Loucy (cell line): ENCODE measurements around the gene PRPF18.

ENCODE experiments used
- H2AFZ ChIP-seq: fragments of 200-600 bp; sonication (generic); 2 replicates; pipeline ENCODE4 v1.6.0; 2016; ENCODE audit warnings: antibody characterized with exemption, mild to moderate bottlenecking, low read length, moderate library complexity
- H3F3A ChIP-seq: fragments of 200-600 bp; 2 replicates; pipeline ENCODE4 v1.6.0; 2016; ENCODE audit warnings: antibody characterized with exemption, low read depth, mild to moderate bottlenecking
- H3K27me3 ChIP-seq: fragments of 200-600 bp; sonication (generic); 2 replicates; pipeline ENCODE4 v1.6.1; 2014; ENCODE audit warnings: low read length, mild to moderate bottlenecking; ENCODE audit not compliant: insufficient read depth, poor library complexity, severe bottlenecking
- H3K36me3 ChIP-seq: fragments of 200-600 bp; sonication (generic); 2 replicates; pipeline ENCODE4 v1.6.1; 2016; ENCODE audit warnings: low read length; ENCODE audit not compliant: insufficient read depth
- H3K4me1 ChIP-seq: fragments of 200-600 bp; sonication (generic); 2 replicates; pipeline ENCODE4 v1.5.1; 2014; ENCODE audit warnings: low read length, mild to moderate bottlenecking; ENCODE audit not compliant: insufficient read depth, poor library complexity, severe bottlenecking
- H3K4me2 ChIP-seq: fragments of 200-600 bp; sonication (generic); 2 replicates; pipeline ENCODE4 v1.6.0; 2014; ENCODE audit warnings: antibody characterized with exemption, low read length, low read depth, mild to moderate bottlenecking; ENCODE audit not compliant: poor library complexity, severe bottlenecking
- H3K4me3 ChIP-seq: fragments of 200-600 bp; sonication (generic); 2 replicates; pipeline ENCODE4 v1.5.1; 2014; ENCODE audit warnings: low read length, mild to moderate bottlenecking, mixed read lengths; ENCODE audit not compliant: poor library complexity, severe bottlenecking
- H3K79me2 ChIP-seq: fragments of 200-600 bp; sonication (generic); 2 replicates; pipeline ENCODE4 v1.6.1; 2014; ENCODE audit warnings: low read length; ENCODE audit not compliant: insufficient read depth
- H3K9ac ChIP-seq: fragments of 200-600 bp; sonication (generic); 2 replicates; pipeline ENCODE4 v1.6.0; 2014; ENCODE audit warnings: mild to moderate bottlenecking, low read depth, low read length, moderate library complexity; ENCODE audit not compliant: poor library complexity, severe bottlenecking
- H3K9me2 ChIP-seq: fragments of 200-600 bp; sonication (generic); replicated peaks from 2 replicates; pipeline ENCODE4 v1.6.1; 2016; ENCODE audit warnings: low read depth, low read length, mixed read lengths
- H3K9me3 ChIP-seq: fragments of 200-600 bp; sonication (generic); 2 replicates; pipeline ENCODE4 v1.6.1; 2014; ENCODE audit warnings: mild to moderate bottlenecking, antibody characterized with exemption, low read length, low read depth; ENCODE audit not compliant: insufficient read depth
- H4K20me1 ChIP-seq: fragments of 200-600 bp; sonication (generic); 2 replicates; pipeline ENCODE4 v1.6.0; 2014; ENCODE audit warnings: antibody characterized with exemption, low read length, mild to moderate bottlenecking; ENCODE audit not compliant: insufficient read depth, poor library complexity, severe bottlenecking
- CTCF ChIP-seq: fragments of 200-600 bp; sonication (generic); conservative IDR thresholded peaks from 2 replicates; pipeline ENCODE4 v1.5.1; 2014; ENCODE audit warnings: mild to moderate bottlenecking, antibody characterized with exemption, low read length
- EZH2phosphoT487 ChIP-seq: fragments of 200-600 bp; IDR thresholded peaks from 2 replicates; pipeline ENCODE4 v1.6.1; 2018; ENCODE audit warnings: antibody characterized with exemption, mild to moderate bottlenecking, moderate library complexity, borderline replicate concordance

PRPF18 gene

GRCh38 chr10:13628661-13629060, 41.9 kb downstream of the PRPF18 start:
- no peak overlapping the region for H3K4me2 ChIP-seq
- no peak overlapping the region for H2AFZ ChIP-seq
- H3K4me1 ChIP-seq: no peaks in the 10 kb centered on the region
- no peak overlapping the region for H3K9ac ChIP-seq
- H3K36me3 ChIP-seq: peaks cover 36% of the 10 kb centered on the region; the same call in 1 of the 2 replicates
- no peaks in the 10 kb centered on the region for H3K79me2 ChIP-seq
- no peaks in the 10 kb centered on the region for H4K20me1 ChIP-seq
- no peaks in the 10 kb centered on the region for H3K27me3 ChIP-seq
- TF ChIP-seq CTCF: no peak
- no peak for TF ChIP-seq EZH2phosphoT487
- H3K4me3 ChIP-seq: no peak overlapping the region
- H3K9me3 ChIP-seq: no peaks in the 10 kb centered on the region
- H3F3A ChIP-seq: no peaks in the 10 kb centered on the region
- no peaks in the 10 kb centered on the region for H3K9me2 ChIP-seq

- Histone ChIP-seq H3K27me3 (no peaks in the 10 kb centered on the region), H3K4me1 (no peaks in the 10 kb centered on the region), H3K36me3 (peaks cover 36% of the 10 kb centered on the region; the same call in 1 of the 2 replicates)
These were observed 42.4 kb downstream of the PRPF18 start for GRCh38 chr10:13629116-13629515.

GRCh38 chr10:13630231-13630630, 43.5 kb downstream of the PRPF18 start:
- Histone ChIP-seq H3K9me2 (no peaks in the 10 kb centered on the region), H3K4me1 (no peaks in the 10 kb centered on the region), H3K9me3 (no peaks in the 10 kb centered on the region), H3K36me3 (peaks cover 28% of the 10 kb centered on the region; the same call in 1 of the 2 replicates), H3K4me2 (no peak overlapping the region), H3K27me3 (no peaks in the 10 kb centered on the region), H3K9ac (no peak overlapping the region), H3K79me2 (no peaks in the 10 kb centered on the region), H2AFZ (no peak overlapping the region), H4K20me1 (no peaks in the 10 kb centered on the region), H3F3A (no peaks in the 10 kb centered on the region), H3K4me3 (no peak overlapping the region)
- TF ChIP-seq CTCF (no peak), EZH2phosphoT487 (no peak)

More at GRCh38 chr10:13629116-13629515, 42.4 kb downstream of the PRPF18 start:
- TF ChIP-seq EZH2phosphoT487 (no peak), CTCF (no peak)
- Histone ChIP-seq H3K9me2 (no peaks in the 10 kb centered on the region), H3K4me3 (no peak overlapping the region), H3F3A (no peaks in the 10 kb centered on the region), H4K20me1 (no peaks in the 10 kb centered on the region), H2AFZ (no peak overlapping the region), H3K79me2 (no peaks in the 10 kb centered on the region), H3K4me2 (no peak overlapping the region), H3K9ac (no peak overlapping the region), H3K9me3 (no peaks in the 10 kb centered on the region)
